HG02870 (cell line): Measurements from ENCODE around the gene EDRF1.
A peak's percentile ranks its signal among the peaks of the same experiment; 100 is the strongest.
"Not testable (repeated sequence)": the region's sequence is repeated elsewhere in the genome, so short reads cannot be mapped to it uniquely, and the experiment has no call there.

ENCODE experiments used
- ATAC-seq: cut with Tn5 transposase; IDR thresholded peaks from one replicate; pipeline ENCODE4 v1.9.1; 2021; ENCODE audit warnings: mild to moderate bottlenecking, moderate library complexity; ENCODE audit not compliant: unreplicated experiment

Gene EDRF1, protein sequence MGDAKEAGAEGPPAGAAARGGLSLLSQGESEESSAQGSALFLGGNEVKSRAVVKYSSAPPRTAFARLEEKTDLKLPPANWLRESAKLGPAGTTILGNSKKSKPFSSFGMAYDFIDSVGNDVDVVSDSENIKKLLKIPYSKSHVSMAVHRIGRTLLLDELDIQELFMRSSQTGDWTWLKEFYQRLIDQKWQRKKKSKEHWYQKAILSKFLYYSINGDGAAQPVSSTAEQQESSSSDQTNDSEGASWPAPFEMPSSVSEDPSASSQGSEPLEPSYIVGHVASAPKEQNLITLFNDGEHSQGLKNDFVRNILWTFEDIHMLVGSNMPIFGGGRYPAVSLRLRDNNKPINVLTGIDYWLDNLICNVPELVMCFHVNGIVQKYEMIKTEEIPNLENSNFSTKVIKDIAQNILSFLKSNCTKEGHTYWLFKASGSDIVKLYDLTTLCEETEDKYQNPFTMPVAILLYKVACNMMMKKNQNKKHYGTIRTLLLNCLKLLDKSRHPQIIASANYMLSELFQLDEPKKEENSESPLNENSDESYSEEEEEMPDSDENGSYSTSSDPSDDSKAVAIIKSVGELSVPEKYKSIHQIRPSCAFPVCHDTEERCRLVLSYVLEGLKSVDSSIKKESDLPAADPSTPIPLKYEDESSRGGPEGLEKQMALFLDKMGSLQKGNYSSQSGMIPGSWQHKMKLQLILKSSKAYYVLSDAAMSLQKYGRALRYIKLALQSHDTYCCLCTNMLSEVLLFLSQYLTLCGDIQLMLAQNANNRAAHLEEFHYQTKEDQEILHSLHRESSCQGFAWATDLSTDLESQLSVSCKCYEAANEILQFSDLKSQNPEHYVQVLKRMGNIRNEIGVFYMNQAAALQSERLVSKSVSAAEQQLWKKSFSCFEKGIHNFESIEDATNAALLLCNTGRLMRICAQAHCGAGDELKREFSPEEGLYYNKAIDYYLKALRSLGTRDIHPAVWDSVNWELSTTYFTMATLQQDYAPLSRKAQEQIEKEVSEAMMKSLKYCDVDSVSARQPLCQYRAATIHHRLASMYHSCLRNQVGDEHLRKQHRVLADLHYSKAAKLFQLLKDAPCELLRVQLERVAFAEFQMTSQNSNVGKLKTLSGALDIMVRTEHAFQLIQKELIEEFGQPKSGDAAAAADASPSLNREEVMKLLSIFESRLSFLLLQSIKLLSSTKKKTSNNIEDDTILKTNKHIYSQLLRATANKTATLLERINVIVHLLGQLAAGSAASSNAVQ

GRCh38 chr10:125719173-125720001 is at the start of gene EDRF1:
Gene EDRF1 (plus strand): TSS chr10:125719709. CDS start chr10:125719808, 99 bp downstream.
- ATAC-seq: peak; percentile 88

GRCh38 chr10:125672884-125673283 is 46.6 kb upstream of the EDRF1 start:
- ATAC-seq: no peak

GRCh38 chr10:125679436-125679835 is 40.1 kb upstream of the EDRF1 start:
- ATAC-seq: no peak

DNA sequence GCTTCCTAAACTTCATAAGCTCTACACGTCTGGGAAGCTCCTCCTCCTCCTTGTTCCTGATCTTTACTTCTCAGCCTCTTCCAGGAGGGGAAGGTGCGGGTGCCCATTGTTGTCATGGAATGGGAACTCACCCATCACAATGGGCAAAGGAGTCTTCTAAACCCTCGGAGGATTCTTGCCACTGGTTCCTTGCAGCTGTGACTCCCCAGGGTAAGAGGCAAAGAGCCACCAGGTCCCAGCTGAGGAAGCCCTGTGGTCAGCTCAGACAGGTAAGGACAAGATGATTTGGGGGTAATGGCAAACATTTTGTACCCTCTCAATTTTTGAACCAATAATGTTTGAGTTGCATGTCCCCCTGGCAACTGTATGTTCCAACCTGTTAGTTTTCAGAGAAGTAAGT is 36.4 kb upstream of the EDRF1 start, which contains the start of gene TEX36:
TSS of gene TEX36 (minus strand) at position 101 of the 400 bp plus-strand sequence. CDS start 174 bp downstream, outside the sequence.
- no peak for ATAC-seq

DNA sequence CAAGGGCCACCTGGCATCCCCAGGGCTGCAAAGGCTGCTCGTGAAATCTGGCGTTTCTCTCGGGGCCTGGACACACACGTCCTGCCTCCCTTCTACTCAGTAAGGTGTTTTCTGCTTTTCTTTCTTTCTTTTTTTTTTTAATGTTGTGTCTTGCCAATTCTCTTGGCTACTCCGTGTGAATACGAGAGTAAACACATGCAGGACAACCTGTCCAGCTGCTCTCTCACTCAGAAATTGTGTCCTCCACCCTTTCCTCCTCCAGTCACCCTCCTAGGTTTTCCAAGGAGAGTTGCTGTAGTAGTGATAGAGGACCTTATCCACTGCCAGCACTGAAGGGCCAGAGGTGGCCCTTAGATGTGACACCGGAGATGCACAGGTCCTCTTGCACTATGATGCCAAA is 35.7 kb upstream of the EDRF1 start:
- ATAC-seq: no peak

GRCh38 chr10:125684581-125684980 is 34.9 kb upstream of the EDRF1 start:
- no peak for ATAC-seq

- ATAC-seq: no peak
Observed at GRCh38 chr10:125687507-125688185, 31.9 kb upstream of the EDRF1 start.

DNA sequence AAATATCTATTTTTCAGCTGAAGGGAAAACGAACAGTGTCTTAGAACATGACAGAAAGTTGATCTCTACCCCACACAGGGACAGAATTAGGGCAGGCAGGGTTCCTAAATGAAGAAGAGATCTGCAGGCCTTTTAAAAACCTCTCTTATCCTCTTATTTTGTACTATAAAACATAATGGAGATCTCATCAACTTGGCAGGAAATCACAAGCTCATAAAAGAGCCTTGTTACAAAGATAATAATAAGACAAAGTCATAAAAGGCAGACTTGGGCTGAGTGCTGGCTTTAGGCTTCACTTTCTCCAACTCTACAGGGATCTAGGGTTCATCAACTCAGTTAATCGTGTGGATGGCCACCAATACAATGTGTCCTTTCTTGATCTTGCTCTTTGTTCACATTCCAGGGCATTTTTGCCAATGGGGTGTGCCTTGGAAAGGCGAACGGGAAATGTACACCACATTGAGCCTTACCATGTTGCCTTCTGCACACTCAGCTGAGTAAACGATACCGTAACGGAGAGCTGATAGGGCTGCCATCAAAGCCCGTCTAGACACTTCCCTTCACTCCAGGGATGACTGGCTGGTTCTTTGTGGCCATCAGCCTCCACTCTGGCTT is 29.4 kb upstream of the EDRF1 start:
- no peak for ATAC-seq

DNA sequence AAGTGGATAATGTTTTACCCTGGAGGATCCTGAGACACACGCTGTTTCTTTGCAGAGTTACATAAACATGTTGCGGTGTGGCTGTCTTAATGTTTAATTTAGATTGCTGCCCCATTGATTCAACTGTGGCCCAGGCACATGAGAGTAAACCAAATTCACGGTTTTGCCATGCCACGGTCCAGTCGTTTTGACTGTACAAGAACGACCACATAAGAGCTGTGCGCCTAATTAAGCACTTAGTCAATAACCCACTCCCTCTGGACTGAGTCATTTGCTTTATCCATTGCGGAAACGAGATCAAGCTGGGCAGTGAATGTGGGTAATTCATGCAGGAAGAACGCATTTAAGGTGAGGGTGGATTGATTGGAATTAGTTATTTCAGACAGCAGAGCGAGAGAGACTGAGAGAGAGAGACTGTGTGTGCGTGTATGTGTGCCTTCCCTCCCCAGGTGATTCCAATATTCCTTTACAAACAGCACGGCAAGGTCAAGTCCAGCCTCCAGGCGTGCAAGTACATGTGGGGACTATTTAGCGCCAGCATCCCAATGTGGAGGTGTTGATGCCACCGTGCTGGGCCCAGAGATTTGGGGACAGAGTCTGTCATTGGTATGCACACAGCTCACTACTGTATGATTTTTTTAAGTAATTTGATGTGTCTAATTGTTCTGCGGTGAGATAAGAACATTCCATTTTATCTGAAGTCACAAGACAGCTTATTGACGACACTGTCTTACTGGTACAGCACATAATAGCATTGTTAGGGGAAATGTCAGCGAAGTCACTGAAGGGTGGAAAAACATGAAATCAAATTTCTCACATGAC is 28.1 kb upstream of the EDRF1 start:
- ATAC-seq: no peak

- no peak for ATAC-seq
Observed at GRCh38 chr10:125692196-125692595, 27.3 kb upstream of the EDRF1 start.

GRCh38 chr10:125692601-125693523 is 26.6 kb upstream of the EDRF1 start:
- ATAC-seq: no peak

DNA sequence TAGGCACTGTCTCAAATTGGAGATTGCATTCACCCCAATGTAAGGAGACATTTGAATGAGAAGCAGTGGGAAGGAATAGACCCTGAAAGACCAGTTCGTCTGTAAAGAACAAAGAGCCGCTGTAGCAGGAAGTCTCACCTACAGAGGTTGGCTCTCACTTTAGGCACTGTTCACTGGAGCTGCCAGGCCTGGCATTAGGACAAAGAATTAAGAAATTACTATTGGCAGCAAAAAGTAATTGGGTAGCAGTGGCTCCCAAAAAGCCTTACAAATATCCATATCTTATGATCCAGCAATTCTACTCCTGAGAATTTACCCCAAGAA is 26.0 kb upstream of the EDRF1 start:
- no peak for ATAC-seq

DNA sequence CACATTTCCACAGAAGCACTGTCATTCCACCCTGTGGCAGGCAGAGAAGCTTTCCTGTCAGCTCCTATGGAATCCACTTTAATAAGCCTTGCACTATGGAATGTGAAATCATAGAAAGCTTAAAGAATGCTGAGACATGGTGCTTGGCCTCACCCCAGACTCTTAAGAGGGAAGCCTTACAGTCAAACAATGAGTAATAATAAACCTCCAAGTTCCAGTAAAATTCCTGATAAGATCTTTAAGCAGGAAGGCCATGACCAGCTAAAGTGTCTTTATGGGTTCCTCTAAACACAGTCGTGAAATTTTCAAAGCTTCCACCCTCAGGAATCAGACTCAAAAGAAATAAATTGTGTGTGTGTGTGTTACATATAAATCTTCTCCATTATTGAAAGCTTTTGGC is 24.6 kb upstream of the EDRF1 start:
- ATAC-seq: no peak

GRCh38 chr10:125696884-125697283 is 22.6 kb upstream of the EDRF1 start:
- not testable (repeated sequence) for ATAC-seq

DNA sequence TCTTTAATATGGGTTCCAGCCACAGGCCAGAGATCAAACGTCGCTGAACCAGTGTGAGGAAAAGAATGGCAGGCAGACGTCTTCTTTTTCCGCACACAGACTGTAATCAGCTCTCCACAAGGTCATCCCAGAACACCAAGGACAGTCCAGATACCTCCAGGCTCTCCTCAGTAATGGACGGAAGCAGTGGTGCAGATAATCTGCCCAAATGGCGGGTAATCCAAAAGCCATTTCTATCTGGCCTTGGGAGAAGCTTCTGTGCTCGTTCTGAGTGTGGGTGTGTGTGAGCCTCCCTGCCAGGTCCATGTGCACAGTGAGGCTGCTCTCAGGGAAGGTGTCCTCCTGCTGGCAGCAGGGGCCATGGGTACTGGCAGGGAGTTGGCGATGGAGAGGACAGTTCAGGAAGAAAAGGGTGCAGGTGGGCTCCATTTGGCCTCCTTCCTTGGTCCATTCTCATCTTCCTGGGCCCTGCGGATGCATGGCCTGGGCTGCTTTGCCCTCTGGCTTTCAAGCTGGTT is 21.0 kb upstream of the EDRF1 start:
- no peak for ATAC-seq

DNA sequence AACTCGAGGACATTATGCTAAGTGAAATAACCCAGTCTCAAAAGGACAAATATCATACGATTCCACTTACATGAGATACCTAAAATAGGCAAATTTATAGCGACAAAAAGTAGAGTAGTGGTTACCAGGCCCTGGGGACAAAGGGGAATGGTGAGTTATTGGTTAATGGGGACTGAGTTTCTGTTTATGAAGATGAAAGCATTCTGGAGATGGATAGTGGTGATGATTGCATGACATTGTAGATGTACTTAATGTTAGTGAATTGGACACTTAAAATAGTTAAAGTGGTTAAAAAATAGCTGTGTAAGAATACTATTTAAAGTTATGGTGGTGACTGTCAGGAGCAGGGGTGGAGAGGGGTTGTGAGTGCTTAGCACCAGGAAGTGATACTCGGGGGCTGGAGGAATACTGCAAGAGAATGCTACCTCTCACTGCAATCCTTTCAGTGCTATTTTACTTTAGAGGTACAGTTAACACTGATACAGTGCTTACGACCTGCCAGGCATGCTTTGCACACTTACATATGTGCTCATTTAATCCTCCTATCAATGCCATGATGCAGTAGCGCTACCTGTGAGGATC is 19.9 kb upstream of the EDRF1 start:
- ATAC-seq: no peak
